Type B pancreatic cell (in vitro differentiated cells): ENCODE measurements around the gene WNT6. TPM values are rescaled to one million over a fixed set of nuclear protein-coding genes. Genes with fewer than 3 reads are reported as not detected.

Experiments
- DNase-seq: peaks from one replicate; pipeline ENCODE4 v3.0.0; 2021; ENCODE audit warnings: mixed read lengths; ENCODE audit not compliant: unreplicated experiment; ENCODE audit errors: extremely low spot score
- H3K27ac Mint-ChIP-seq: 2 replicates; pipeline ENCODE4 v1.8.0; 2021; ENCODE audit warnings: mild to moderate bottlenecking, mixed read lengths
- H3K27me3 Mint-ChIP-seq: 2 replicates; pipeline ENCODE4 v1.8.0; 2021; ENCODE audit warnings: mixed read lengths
- H3K36me3 Mint-ChIP-seq: 2 replicates; pipeline ENCODE4 v1.8.0; 2021; ENCODE audit warnings: mixed read lengths
- H3K4me1 Mint-ChIP-seq: one replicate; pipeline ENCODE4 v1.8.0; 2021; ENCODE audit warnings: mixed read lengths; ENCODE audit not compliant: unreplicated experiment
- H3K4me3 Mint-ChIP-seq: 2 replicates; pipeline ENCODE4 v1.8.0; 2021; ENCODE audit warnings: mild to moderate bottlenecking, mixed read lengths
- H3K9me3 Mint-ChIP-seq: 2 replicates; pipeline ENCODE4 v1.8.0; 2021; ENCODE audit warnings: mixed read lengths
- total RNA-seq: library from RNA; stranded (reverse); gene quantifications from 2 replicates; pipeline ENCODE4 v1.2.1, GENCODE V29; 2021; ENCODE audit warnings: low replicate concordance
- TF ChIP-seq, protein P1 (sequence below): fragments of 200-600 bp; sonication (generic); conservative IDR thresholded peaks from 2 replicates; pipeline ENCODE4 v1.5.0; 2021; ENCODE audit warnings: antibody characterized with exemption, mild to moderate bottlenecking

WNT6 gene
- total RNA-seq, 1 donor from 2014 or later, result 24.7 TPM

DNA sequence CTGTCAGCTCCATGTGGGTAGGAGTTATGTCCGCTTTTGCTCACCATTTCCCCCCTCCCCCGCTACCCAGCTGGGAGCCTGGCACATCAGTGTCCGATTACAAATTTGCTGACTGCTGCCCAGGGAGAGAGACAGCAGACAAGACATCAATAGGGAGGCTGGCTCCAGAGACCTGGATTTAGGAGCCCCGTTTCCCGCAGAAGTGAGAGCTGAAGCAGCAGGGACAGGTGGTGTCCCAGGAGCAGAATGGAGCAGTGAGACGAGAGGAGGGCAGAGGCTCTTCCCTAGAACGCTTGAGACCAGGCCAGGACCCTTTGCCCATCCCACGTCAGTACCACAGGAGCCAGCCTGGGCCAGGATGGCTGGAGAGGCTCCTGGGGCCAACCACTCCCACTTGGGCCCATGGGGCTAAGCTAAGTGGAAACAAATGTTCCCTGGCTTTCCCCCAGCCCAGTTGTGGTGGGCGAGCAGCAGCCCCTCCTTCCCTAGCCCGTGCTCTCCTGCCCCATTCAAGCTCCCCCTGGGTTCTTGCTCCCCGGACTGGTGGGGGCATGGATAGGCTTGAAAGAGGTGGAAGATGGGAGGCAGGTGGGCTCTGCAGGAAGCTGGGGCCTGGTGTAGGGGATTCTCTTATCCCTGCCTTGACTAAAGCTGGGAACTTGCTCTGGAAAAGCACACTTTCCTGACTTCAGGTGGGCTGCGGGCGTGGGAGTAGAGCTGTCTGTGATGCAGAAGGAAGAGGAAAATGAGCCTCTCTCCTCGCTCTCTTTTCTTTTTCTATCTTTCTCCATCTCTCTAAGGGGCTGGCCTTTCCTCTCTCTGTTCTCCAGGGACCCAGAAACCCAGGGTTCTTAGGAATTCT is 4.1 kb upstream of the WNT6 start:
- Mint-ChIP-seq H3K36me3 (no peaks in the 10 kb centered on the region), H3K9me3 (no peaks in the 10 kb centered on the region), H3K4me3 (peak overlapping the region; percentile 72), H3K27ac (peak overlapping the region; percentile 84), H3K4me1 (peaks cover 40% of the 10 kb centered on the region), H3K27me3 (peaks cover 73% of the 10 kb centered on the region)
- TF ChIP-seq, protein P1, sequence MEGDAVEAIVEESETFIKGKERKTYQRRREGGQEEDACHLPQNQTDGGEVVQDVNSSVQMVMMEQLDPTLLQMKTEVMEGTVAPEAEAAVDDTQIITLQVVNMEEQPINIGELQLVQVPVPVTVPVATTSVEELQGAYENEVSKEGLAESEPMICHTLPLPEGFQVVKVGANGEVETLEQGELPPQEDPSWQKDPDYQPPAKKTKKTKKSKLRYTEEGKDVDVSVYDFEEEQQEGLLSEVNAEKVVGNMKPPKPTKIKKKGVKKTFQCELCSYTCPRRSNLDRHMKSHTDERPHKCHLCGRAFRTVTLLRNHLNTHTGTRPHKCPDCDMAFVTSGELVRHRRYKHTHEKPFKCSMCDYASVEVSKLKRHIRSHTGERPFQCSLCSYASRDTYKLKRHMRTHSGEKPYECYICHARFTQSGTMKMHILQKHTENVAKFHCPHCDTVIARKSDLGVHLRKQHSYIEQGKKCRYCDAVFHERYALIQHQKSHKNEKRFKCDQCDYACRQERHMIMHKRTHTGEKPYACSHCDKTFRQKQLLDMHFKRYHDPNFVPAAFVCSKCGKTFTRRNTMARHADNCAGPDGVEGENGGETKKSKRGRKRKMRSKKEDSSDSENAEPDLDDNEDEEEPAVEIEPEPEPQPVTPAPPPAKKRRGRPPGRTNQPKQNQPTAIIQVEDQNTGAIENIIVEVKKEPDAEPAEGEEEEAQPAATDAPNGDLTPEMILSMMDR, result no peak
- no peak for DNase-seq

DNA sequence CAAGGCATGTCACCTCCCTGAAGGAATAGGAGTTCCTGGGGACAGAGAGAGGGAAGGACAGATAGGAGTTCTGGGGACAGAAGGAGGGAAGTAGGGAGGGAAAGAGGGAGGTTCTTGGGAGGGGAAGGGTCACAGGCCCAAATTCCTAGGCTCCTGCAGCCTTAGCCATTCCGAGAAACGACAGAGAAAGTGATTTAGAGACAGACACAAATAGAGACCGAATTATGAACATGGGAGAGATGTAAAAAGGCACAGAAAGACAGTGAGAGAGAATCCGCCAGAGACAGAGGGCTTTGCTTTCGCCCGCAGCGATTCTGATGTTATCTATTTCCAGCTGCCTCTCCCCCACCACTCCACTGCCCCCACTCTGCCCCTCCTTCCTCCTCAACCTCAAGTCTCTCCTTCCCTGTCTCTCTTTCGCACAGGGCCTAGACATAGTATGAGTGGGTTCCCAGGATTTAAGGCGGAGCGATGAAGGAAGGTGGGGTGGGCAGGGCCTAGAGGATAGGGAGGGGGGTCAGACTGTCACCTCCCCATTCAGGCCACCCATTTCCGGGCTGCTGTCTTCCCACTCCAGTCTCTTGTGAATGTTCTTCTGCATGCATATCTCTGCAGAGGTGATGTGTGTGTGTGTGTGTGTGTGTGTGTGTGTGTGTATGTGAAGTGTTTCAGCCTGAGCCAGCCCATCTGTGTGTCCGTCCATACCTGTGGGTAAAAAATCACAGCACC is 3.3 kb upstream of the WNT6 start:
- Mint-ChIP-seq H3K27me3 (peaks cover 77% of the 10 kb centered on the region), H3K27ac (peak overlapping the region; percentile 84), H3K9me3 (no peaks in the 10 kb centered on the region), H3K4me3 (peak overlapping the region; percentile 72), H3K4me1 (peaks cover 44% of the 10 kb centered on the region), H3K36me3 (no peaks in the 10 kb centered on the region)
- TF ChIP-seq, protein P1, result no peak
- DNase-seq, result no peak

DNA sequence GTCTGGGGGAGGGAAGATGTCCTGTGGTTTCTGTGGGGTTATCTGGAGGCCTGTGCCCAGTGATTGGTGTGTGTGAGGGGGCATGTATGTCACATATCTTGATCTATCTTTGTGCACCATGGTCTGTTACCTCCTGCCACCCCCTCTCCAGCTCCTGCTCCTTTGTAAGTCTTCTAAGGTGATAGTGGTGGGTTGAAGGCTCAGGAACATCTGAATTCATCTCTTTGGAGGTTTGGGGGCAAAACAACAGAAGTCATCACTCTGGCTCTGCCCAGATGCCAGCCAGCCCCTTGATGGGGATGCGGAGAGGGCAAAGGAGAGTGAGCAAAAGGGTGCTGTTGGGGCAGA is 2.7 kb upstream of the WNT6 start:
- Mint-ChIP-seq H3K27ac (peak overlapping the region; percentile 84), H3K4me1 (peaks cover 44% of the 10 kb centered on the region), H3K9me3 (no peaks in the 10 kb centered on the region), H3K27me3 (peaks cover 83% of the 10 kb centered on the region), H3K36me3 (no peaks in the 10 kb centered on the region), H3K4me3 (peak overlapping the region; percentile 72)
- DNase-seq, result no peak
- TF ChIP-seq, protein P1, result no peak

DNA sequence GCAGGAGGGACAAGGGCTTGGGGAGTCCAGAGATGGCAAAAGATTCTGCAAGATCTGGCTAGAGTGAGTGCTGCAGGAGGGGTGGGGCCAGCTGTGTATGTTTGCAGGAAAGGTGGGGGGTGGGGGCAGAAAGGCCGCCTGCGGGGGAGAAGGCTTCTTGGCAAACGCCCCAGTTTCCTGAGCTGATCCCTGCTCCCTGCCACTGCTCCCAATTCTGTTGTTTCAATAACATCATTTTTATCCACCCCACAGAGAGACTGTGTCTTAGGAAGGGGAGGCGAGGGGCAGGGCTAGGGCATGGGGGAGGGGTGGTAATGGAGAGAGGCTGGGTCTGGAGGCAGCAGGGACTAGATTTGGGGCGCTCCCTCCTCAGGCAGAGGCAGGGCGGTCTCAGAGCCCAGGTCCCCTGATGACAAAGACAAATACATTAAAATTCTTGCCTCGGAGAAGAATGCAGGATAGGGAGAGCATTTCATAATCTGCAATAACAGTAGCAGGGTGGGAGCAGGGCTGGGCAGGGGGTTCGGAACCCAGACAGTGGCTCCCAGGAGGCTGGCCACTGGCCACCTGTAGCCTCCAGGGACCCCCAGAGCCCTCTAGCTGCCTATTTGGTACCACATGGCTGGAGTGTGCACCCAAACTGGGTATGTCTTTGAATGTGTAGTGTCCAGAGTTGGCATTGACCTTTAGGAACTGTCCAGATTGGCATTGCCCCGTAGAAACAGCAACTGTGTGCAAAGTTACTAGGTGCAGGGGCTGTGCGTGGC is 2.1 kb upstream of the WNT6 start:
- H3K36me3 Mint-ChIP-seq, result no peaks in the 10 kb centered on the region
- peaks cover 84% of the 10 kb centered on the region for H3K27me3 Mint-ChIP-seq
- TF ChIP-seq, protein P1, result no peak
- H3K9me3 Mint-ChIP-seq, result no peaks in the 10 kb centered on the region
- peak overlapping the region; percentile 85 for H3K4me3 Mint-ChIP-seq
- peak overlapping the region; percentile 83 for H3K27ac Mint-ChIP-seq
- H3K4me1 Mint-ChIP-seq, result peaks cover 44% of the 10 kb centered on the region
- no peak for DNase-seq

DNA sequence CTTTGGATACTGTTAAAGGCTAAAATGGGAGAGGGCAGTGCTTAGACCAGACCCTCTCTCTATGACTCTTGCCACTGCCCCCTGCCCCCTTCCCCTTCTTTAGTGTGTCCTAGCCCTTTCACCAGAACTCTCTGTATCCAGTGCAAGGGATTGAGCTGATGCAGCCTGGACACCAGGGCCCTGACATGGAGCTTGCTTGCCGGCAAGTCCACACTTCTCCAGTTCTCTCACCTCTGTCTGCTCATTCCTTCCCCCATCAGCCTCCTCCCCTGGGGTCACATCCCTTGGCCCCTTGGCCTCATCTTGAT is 1.5 kb upstream of the WNT6 start:
- Mint-ChIP-seq H3K4me1 (peaks cover 40% of the 10 kb centered on the region), H3K27me3 (peaks cover 83% of the 10 kb centered on the region), H3K36me3 (no peaks in the 10 kb centered on the region), H3K27ac (peak overlapping the region; percentile 83), H3K4me3 (peak overlapping the region; percentile 85), H3K9me3 (no peaks in the 10 kb centered on the region)
- TF ChIP-seq, protein P1, result no peak
- DNase-seq, result no peak
